B cell (primary cell): ENCODE results near the gene TUBA1B. TPM values are rescaled to one million over a fixed set of nuclear protein-coding genes. Genes with fewer than 3 reads are reported as not detected.

Experiments used
- ATAC-seq: fragments of 200-7000 bp; cut with Tn5 transposase; one replicate; pipeline ENCODE4 v1.10.0; 2021; ENCODE audit warnings: low read depth, mild to moderate bottlenecking, moderate number of reproducible peaks, moderate library complexity
- CTCF ChIA-PET: fragments of 350-600 bp; sonication (Branson Sonifier 250); formaldehyde crosslinking; loops from one replicate; lab custom pipeline; 2021; ENCODE audit warnings: antibody characterized with exemption, inconsistent platforms; lab: Charles Lee
- POLR2A ChIA-PET: fragments of 350-600 bp; sonication (Branson Sonifier 250); formaldehyde crosslinking; loops from one replicate; lab custom pipeline; 2021; ENCODE audit warnings: antibody characterized with exemption; lab: Charles Lee
- DNase-seq: peaks from one replicate; pipeline ENCODE4 v3.0.0; 2013
- H2AFZ ChIP-seq: 2 replicates; pipeline ENCODE4 v1.6.1; 2012; ENCODE audit warnings: mild to moderate bottlenecking, low read depth, low read length; ENCODE audit not compliant: insufficient read depth, poor library complexity, severe bottlenecking
- H3K27ac ChIP-seq, 2 donors: 1 replicate in 1 of 2; 2 replicates in 1 of 2; pipeline ENCODE4 v1.5.1; 2012 to 2013; ENCODE audit warnings: low read length in 2 of 2, mild to moderate bottlenecking in 2 of 2, moderate library complexity in 1 of 2
- H3K27me3 ChIP-seq, 4 experiments: fragments of 200-600 bp in 1 of 4; sonication (generic) in 1 of 4; replicated peaks in 1 of 4; 1 replicate in 2 of 4; 2 replicates in 2 of 4; pipeline versions ENCODE4 v1.6.1 to v1.7.0; 2013 to 2016; ENCODE audit warnings: low read length in 3 of 4, mild to moderate bottlenecking in 2 of 4, mixed read lengths in 1 of 4, moderate library complexity in 1 of 4; ENCODE audit not compliant: insufficient read depth in 4 of 4, control insufficient read depth in 3 of 4; ENCODE audit errors: control extremely low read depth in 1 of 4
- H3K36me3 ChIP-seq, 2 experiments: replicated peaks in 1 of 2; 1 replicate in 1 of 2; 2 replicates in 1 of 2; pipeline versions ENCODE4 v1.6.1 to v1.7.1; 2013; ENCODE audit warnings: low read length in 1 of 2; ENCODE audit not compliant: insufficient read depth in 2 of 2, control insufficient read depth in 1 of 2; ENCODE audit errors: control extremely low read depth in 1 of 2, extremely low read depth in 1 of 2
- H3K4me1 ChIP-seq, 2 donors: fragments of 200-600 bp in 1 of 2; sonication (generic) in 1 of 2; 1 replicate in 1 of 2; 2 replicates in 1 of 2; pipeline versions ENCODE4 v1.5.1 to v1.6.1; 2013 to 2017; ENCODE audit warnings: low read length in 2 of 2; ENCODE audit not compliant: control insufficient read depth in 2 of 2, insufficient read depth in 2 of 2
- H3K4me2 ChIP-seq: replicated peaks from 2 replicates; pipeline ENCODE3; 2012; ENCODE audit warnings: mild to moderate bottlenecking, low read depth, low read length; ENCODE audit not compliant: poor library complexity, severe bottlenecking
- H3K4me3 ChIP-seq, 5 experiments: fragments of 200-600 bp in 1 of 5; sonication (generic) in 1 of 5; 1 replicate in 3 of 5; 2 replicates in 2 of 5; pipeline versions ENCODE4 v1.5.1 to v1.7.0; 2011 to 2016; ENCODE audit warnings: low read length in 4 of 5, mild to moderate bottlenecking in 4 of 5, low read depth in 2 of 5, control low read depth in 1 of 5, moderate library complexity in 1 of 5; ENCODE audit not compliant: insufficient read depth in 1 of 5; ENCODE audit errors: control extremely low read depth in 1 of 5, extremely low read depth in 1 of 5
- H3K79me2 ChIP-seq: fragments of 200-600 bp; sonication (generic); one replicate; pipeline ENCODE4 v1.6.0; 2016; ENCODE audit warnings: low read length; ENCODE audit not compliant: control insufficient read depth, insufficient read depth
- H3K9ac ChIP-seq: fragments of 200-600 bp; sonication (generic); 2 replicates; pipeline ENCODE4 v1.6.1; 2017; ENCODE audit warnings: mild to moderate bottlenecking, low read length, moderate library complexity
- H3K9me3 ChIP-seq, 3 donors: one replicate each; pipeline versions ENCODE4 v1.6.1 to v1.7.1; 2013; ENCODE audit warnings: low read length in 2 of 3; ENCODE audit not compliant: control insufficient read depth in 2 of 3, insufficient read depth in 1 of 3; ENCODE audit errors: control extremely low read depth in 1 of 3
- H4K20me1 ChIP-seq: 2 replicates; pipeline ENCODE4 v1.6.0; 2012; ENCODE audit warnings: mild to moderate bottlenecking, low read length; ENCODE audit not compliant: insufficient read depth, control insufficient read depth, poor library complexity, severe bottlenecking
- H3K27ac Mint-ChIP-seq: one replicate; pipeline ENCODE4 v1.8.0; 2021; ENCODE audit warnings: mixed read lengths
- H3K27me3 Mint-ChIP-seq: one replicate; pipeline ENCODE4 v1.8.0; 2021; ENCODE audit warnings: mixed read lengths
- H3K4me1 Mint-ChIP-seq: one replicate; pipeline ENCODE4 v1.8.0; 2021; ENCODE audit warnings: mixed read lengths
- H3K4me3 Mint-ChIP-seq: one replicate; pipeline ENCODE4 v1.8.0; 2021; ENCODE audit warnings: mixed read lengths
- H3K9me3 Mint-ChIP-seq: one replicate; pipeline ENCODE4 v1.8.0; 2022; ENCODE audit warnings: mixed read lengths; ENCODE audit not compliant: insufficient read depth
- CTCF ChIP-seq: fragments of 200-600 bp; IDR thresholded peaks from one replicate; pipeline ENCODE4 v1.8.0; 2022; ENCODE audit warnings: antibody characterized with exemption, mild to moderate bottlenecking
- EZH2 ChIP-seq: IDR thresholded peaks from 2 replicates; pipeline ENCODE4 v1.6.1; 2012; ENCODE audit warnings: borderline replicate concordance, low read depth, mild to moderate bottlenecking, moderate library complexity, low read length; ENCODE audit not compliant: insufficient read depth, poor library complexity, severe bottlenecking
- WGBS: methylation state at CpG from one replicate; pipeline ENCODE4 v1.1.5; 2013; ENCODE audit warnings: missing lambda C conversion rate; ENCODE audit not compliant: insufficient coverage; 5-methylcytosine and 5-hydroxymethylcytosine counted together
- intact Hi-C: fragments of 100-400 bp; cut with micrococcal nuclease; formaldehyde crosslinking; loops from one replicate; pipeline ENCODE4 v1.10.0; 2022
- polyA plus RNA-seq: library from polyadenylated mRNA; depleted of rRNA; stranded (reverse); fragments of >200 nt; gene quantifications from 2 replicates; pipeline ENCODE4 v1.2.3, GENCODE V29; 2012
- total RNA-seq, 2 donors: library from RNA; stranded (reverse); fragments of 120-200 nt in 1 of 2; gene quantifications; 1 replicate in 1 of 2; 2 replicates in 1 of 2; pipeline versions ENCODE4 v1.2.3 to v1.2.4, GENCODE V29; 2013 to 2022

Gene TUBA1B
- total and polyA plus RNA-seq, 2 donors (not counting 1 experiment from before 2014, with no cell fraction given): 327 to 615 TPM

GRCh38 chr12:49097381-49097780 lies 33.8 kb downstream of the TUBA1B start:
- ATAC-seq (no peak), DNase-seq (no peak)
- no peaks in the 10 kb centered on the region for H3K9me3 Mint-ChIP-seq
- Histone ChIP-seq H3K36me3 (peaks cover 0 to 30% of the 10 kb centered on the region in 2 experiments), H3K4me3 (no peak overlapping the region), H3K27me3 (peaks cover 0 to 29% (median 20%) of the 10 kb centered on the region in 4 experiments), H3K79me2 (no peaks in the 10 kb centered on the region), H3K4me1 (peaks cover 17 to 19% of the 10 kb centered on the region in 2 donors), H3K4me2 (no peak overlapping the region), H3K9ac (no peak overlapping the region), H4K20me1 (peaks cover 10% of the 10 kb centered on the region), H3K27ac (no peak overlapping the region), H2AFZ (no peak overlapping the region), H3K9me3 (peaks cover 0 to 15% (median 0%) of the 10 kb centered on the region in 3 donors)
- H3K27ac Mint-ChIP-seq: no peak overlapping the region
- H3K4me1 Mint-ChIP-seq: peaks cover 21% of the 10 kb centered on the region
- H3K4me3 Mint-ChIP-seq: no peak overlapping the region
- CTCF ChIA-PET: interaction anchor here (0.8 to 17.6 kb wide), 10 partner anchors 11 to 244 kb away, joined by 3 to 199 read pairs (median 19); partner anchors contain the start of genes LMBR1L, RHEBL1 and TUBA1B
- 96% methylated on average over 3 of the region's 3 CpGs for WGBS
- POLR2A ChIA-PET: no interaction called here
- intact Hi-C loops: loop anchor here (10.0 kb wide), 1 partner anchor 247 kb away; the partner anchor contains the start of gene DNAJC22
- TF ChIP-seq EZH2: no peak
- no peak for TF ChIP-seq CTCF
- peaks cover 21% of the 10 kb centered on the region for H3K27me3 Mint-ChIP-seq

GRCh38 chr12:49094975-49095365 lies 36.2 kb downstream of the TUBA1B start:
- peaks cover 0 to 6% of the 10 kb centered on the region in 2 experiments for H3K36me3 ChIP-seq
- WGBS: 90% methylated on average over 1 of the region's 2 CpGs
- ATAC-seq: no peak
- no peak overlapping the region for H3K27ac Mint-ChIP-seq
- TF ChIP-seq EZH2 (no peak), CTCF (no peak)
- H3K4me1 ChIP-seq: peaks cover 41 to 43% of the 10 kb centered on the region in 2 donors
- no peak overlapping the region for H3K4me3 ChIP-seq
- CTCF ChIA-PET: interaction anchor here (1.6 to 17.6 kb wide), 6 partner anchors 8 to 140 kb away, joined by 5 to 199 read pairs (median 61); partner anchors contain the start of gene LMBR1L
- intact Hi-C loops: loop anchor here (10.0 kb wide), 1 partner anchor 250 kb away; the partner anchor contains the start of gene DNAJC22
- DNase-seq: no peak
- peaks cover 0 to 53% (median 37%) of the 10 kb centered on the region in 4 experiments for H3K27me3 ChIP-seq
- no peak overlapping the region for H2AFZ ChIP-seq
- peak overlapping the region; percentile 27 for H3K4me3 Mint-ChIP-seq
- H3K27me3 Mint-ChIP-seq: peaks cover 41% of the 10 kb centered on the region
- H3K79me2 ChIP-seq: no peaks in the 10 kb centered on the region
- H3K4me1 Mint-ChIP-seq: peaks cover 42% of the 10 kb centered on the region
- peaks cover 0 to 27% (median 0%) of the 10 kb centered on the region in 3 donors for H3K9me3 ChIP-seq
- H4K20me1 ChIP-seq: peaks cover 12% of the 10 kb centered on the region
- H3K9me3 Mint-ChIP-seq: no peaks in the 10 kb centered on the region
- H3K27ac ChIP-seq: no peak overlapping the region
- POLR2A ChIA-PET: interaction anchor here (0.7 to 1.8 kb wide), 3 partner anchors 25 to 140 kb away, joined by 3 to 9 read pairs (median 3); partner anchors contain the start of genes RHEBL1 and TUBA1B
- H3K9ac ChIP-seq: no peak overlapping the region
- H3K4me2 ChIP-seq: peak overlapping the region; percentile 66
